ENCODE data around the gene COG3.

DNA sequence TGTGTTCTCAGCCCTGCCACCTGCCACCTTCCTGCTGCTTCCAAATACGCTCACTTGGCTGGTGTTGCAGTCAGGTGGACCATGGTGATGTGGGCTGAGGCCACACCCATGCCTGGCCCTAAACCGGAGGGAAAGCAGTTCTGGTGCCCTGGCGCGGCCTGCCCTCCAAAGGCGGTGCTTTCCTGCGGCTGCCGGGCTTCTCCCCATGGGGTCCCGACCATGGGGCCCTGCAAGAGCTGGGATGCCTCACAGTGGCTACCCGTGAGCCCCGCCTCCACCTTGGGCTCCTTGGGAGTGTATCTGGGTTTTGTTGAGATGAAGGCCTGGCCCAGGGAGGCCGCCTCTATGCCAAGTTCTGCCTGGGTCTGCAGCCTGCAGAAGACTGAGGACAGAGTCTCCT, 77.1 kb downstream of the COG3 start:
- no peak for TF ChIP-seq EZH2 (IDR thresholded peaks at IDR 0.05)
- TF ChIP-seq, protein P1, sequence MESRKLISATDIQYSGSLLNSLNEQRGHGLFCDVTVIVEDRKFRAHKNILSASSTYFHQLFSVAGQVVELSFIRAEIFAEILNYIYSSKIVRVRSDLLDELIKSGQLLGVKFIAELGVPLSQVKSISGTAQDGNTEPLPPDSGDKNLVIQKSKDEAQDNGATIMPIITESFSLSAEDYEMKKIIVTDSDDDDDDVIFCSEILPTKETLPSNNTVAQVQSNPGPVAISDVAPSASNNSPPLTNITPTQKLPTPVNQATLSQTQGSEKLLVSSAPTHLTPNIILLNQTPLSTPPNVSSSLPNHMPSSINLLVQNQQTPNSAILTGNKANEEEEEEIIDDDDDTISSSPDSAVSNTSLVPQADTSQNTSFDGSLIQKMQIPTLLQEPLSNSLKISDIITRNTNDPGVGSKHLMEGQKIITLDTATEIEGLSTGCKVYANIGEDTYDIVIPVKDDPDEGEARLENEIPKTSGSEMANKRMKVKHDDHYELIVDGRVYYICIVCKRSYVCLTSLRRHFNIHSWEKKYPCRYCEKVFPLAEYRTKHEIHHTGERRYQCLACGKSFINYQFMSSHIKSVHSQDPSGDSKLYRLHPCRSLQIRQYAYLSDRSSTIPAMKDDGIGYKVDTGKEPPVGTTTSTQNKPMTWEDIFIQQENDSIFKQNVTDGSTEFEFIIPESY (IDR thresholded peaks at IDR 0.05; ENCODE audit: extremely low read depth, insufficient replicate concordance, low read length): no peak
- no peak for TF ChIP-seq ZNF274 (IDR thresholded peaks at IDR 0.05; ENCODE audit: low read depth, low read length)
- TF ChIP-seq, protein P2, sequence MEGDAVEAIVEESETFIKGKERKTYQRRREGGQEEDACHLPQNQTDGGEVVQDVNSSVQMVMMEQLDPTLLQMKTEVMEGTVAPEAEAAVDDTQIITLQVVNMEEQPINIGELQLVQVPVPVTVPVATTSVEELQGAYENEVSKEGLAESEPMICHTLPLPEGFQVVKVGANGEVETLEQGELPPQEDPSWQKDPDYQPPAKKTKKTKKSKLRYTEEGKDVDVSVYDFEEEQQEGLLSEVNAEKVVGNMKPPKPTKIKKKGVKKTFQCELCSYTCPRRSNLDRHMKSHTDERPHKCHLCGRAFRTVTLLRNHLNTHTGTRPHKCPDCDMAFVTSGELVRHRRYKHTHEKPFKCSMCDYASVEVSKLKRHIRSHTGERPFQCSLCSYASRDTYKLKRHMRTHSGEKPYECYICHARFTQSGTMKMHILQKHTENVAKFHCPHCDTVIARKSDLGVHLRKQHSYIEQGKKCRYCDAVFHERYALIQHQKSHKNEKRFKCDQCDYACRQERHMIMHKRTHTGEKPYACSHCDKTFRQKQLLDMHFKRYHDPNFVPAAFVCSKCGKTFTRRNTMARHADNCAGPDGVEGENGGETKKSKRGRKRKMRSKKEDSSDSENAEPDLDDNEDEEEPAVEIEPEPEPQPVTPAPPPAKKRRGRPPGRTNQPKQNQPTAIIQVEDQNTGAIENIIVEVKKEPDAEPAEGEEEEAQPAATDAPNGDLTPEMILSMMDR (IDR thresholded peaks at IDR 0.05 in 2 of 3, conservative IDR thresholded peaks at IDR 0.05 in 1 of 3; ENCODE audit: borderline replicate concordance in 1 of 3, insufficient read depth in 1 of 3, low read depth in 2 of 3, low read length in 2 of 3): no peak
